GM18499 (cell line): Measurements from ENCODE around the gene LNPK.
"Not testable (repeated sequence)": the region's sequence is repeated elsewhere in the genome, so short reads cannot be mapped to it uniquely, and the experiment has no call there.

Source experiments
- ATAC-seq: cut with Tn5 transposase; IDR thresholded peaks from one replicate; pipeline ENCODE4 v1.9.1; 2021; ENCODE audit warnings: moderate number of reproducible peaks; ENCODE audit not compliant: insufficient read depth, unreplicated experiment

LNPK gene

GRCh38 chr2:175914846-175915245, 87.2 kb downstream of the LNPK start:
- ATAC-seq: no peak

- ATAC-seq: not testable (repeated sequence)
Observed at GRCh38 chr2:175913849-175914743, 88.0 kb downstream of the LNPK start.

GRCh38 chr2:175913267-175913666, 88.8 kb downstream of the LNPK start:
- ATAC-seq: not testable (repeated sequence)

- ATAC-seq: no peak
Observed at GRCh38 chr2:175904035-175904434, 98.0 kb downstream of the LNPK start.

GRCh38 chr2:175903384-175903936, 98.6 kb downstream of the LNPK start:
- no peak for ATAC-seq

GRCh38 chr2:175895957-175896356, 106.1 kb downstream of the LNPK start:
- not testable (repeated sequence) for ATAC-seq

GRCh38 chr2:175892046-175892445, 110.0 kb downstream of the LNPK start:
- no peak for ATAC-seq

GRCh38 chr2:175890636-175891242, 111.3 kb downstream of the LNPK start:
- ATAC-seq: no peak

GRCh38 chr2:175889701-175890302, 112.3 kb downstream of the LNPK start:
- ATAC-seq: no peak

- no peak for ATAC-seq
Observed at GRCh38 chr2:175887776-175888175, 114.3 kb downstream of the LNPK start.

- no peak for ATAC-seq
Observed at GRCh38 chr2:175884697-175885393, 117.2 kb downstream of the LNPK start.

- ATAC-seq: no peak
Observed at GRCh38 chr2:175883586-175884194, 118.4 kb downstream of the LNPK start.

GRCh38 chr2:175879679-175880078, 122.4 kb downstream of the LNPK start:
- no peak for ATAC-seq

- ATAC-seq: no peak
Observed at GRCh38 chr2:175877845-175878544, 124.1 kb downstream of the LNPK start.

GRCh38 chr2:175874291-175874690, 127.8 kb downstream of the LNPK start:
- no peak for ATAC-seq
